Keratinocyte (primary cell): ENCODE results near the gene ISG20L2. TPM values are rescaled to one million over a fixed set of nuclear protein-coding genes. Genes with fewer than 3 reads are reported as not detected.

ENCODE experiments used
- DNase-seq: peaks from one replicate; pipeline ENCODE4 v3.0.0-alpha.2; 2011; ENCODE audit warnings: low read depth, missing footprints, low spot score
- FAIRE-seq: peaks from 2 replicates; lab custom pipeline; 2011; peaks lifted over from hg19 to GRCh38; lab: Jason Lieb, UNC
- H2AFZ ChIP-seq: 2 replicates; pipeline ENCODE4 v1.6.0; 2012; ENCODE audit warnings: low read length, control low read depth, inconsistent platforms; ENCODE audit not compliant: control insufficient read depth
- H3K27ac ChIP-seq: 2 replicates; pipeline ENCODE4 v1.5.1; 2011; ENCODE audit warnings: low read length; ENCODE audit not compliant: control insufficient read depth, insufficient read depth
- H3K27me3 ChIP-seq: 3 replicates; pipeline ENCODE4 v1.6.0; 2011; ENCODE audit warnings: low read length; ENCODE audit not compliant: control insufficient read depth, insufficient read depth; ENCODE audit errors: extremely low read depth
- H3K36me3 ChIP-seq, 2 experiments: 2 replicates in 1 of 2; 3 replicates in 1 of 2; pipeline ENCODE4 v1.5.1; 2011; ENCODE audit warnings: low read length in 2 of 2, mild to moderate bottlenecking in 1 of 2; ENCODE audit not compliant: control insufficient read depth in 2 of 2, insufficient read depth in 2 of 2; ENCODE audit errors: extremely low read depth in 1 of 2
- H3K4me1 ChIP-seq: 3 replicates; pipeline ENCODE4 v1.5.1; 2011; ENCODE audit warnings: low read length; ENCODE audit not compliant: control insufficient read depth, insufficient read depth; ENCODE audit errors: extremely low read depth
- H3K4me2 ChIP-seq: 3 replicates; pipeline ENCODE4 v1.6.0; 2011; ENCODE audit warnings: low read depth, low read length; ENCODE audit not compliant: control insufficient read depth, insufficient read depth; ENCODE audit errors: extremely low read depth
- H3K4me3 ChIP-seq, 3 experiments: fragments of 200-600 bp in 1 of 3; sonication (generic) in 1 of 3; 2 replicates in 2 of 3; 3 replicates in 1 of 3; pipeline ENCODE4 v1.5.1; 2011 to 2016; ENCODE audit warnings: low read length in 3 of 3, mild to moderate bottlenecking in 3 of 3, control low read depth in 2 of 3, inconsistent platforms in 1 of 3, low read depth in 1 of 3, mixed read lengths in 1 of 3, mixed run types in 1 of 3, moderate library complexity in 1 of 3; ENCODE audit not compliant: control insufficient read depth in 2 of 3, insufficient read depth in 2 of 3; ENCODE audit errors: extremely low read depth in 1 of 3
- H3K79me2 ChIP-seq: 2 replicates; pipeline ENCODE4 v1.6.0; 2012; ENCODE audit warnings: low read length; ENCODE audit not compliant: control insufficient read depth, insufficient read depth
- H3K9ac ChIP-seq: 3 replicates; pipeline ENCODE4 v1.6.0; 2011; ENCODE audit warnings: low read length; ENCODE audit not compliant: control insufficient read depth, insufficient read depth; ENCODE audit errors: extremely low read depth
- H3K9me1 ChIP-seq: 3 replicates; pipeline ENCODE4 v1.6.0; 2011; ENCODE audit warnings: low read length; ENCODE audit not compliant: control insufficient read depth, insufficient read depth; ENCODE audit errors: extremely low read depth
- H3K9me3 ChIP-seq: 2 replicates; pipeline ENCODE4 v1.5.1; 2012; ENCODE audit warnings: low read depth, low read length; ENCODE audit not compliant: control insufficient read depth
- H4K20me1 ChIP-seq: 3 replicates; pipeline ENCODE4 v1.6.0; 2011; ENCODE audit warnings: low read length; ENCODE audit not compliant: control insufficient read depth, insufficient read depth; ENCODE audit errors: extremely low read depth
- CTCF ChIP-seq, 3 experiments: IDR thresholded peaks in 1 of 3; conservative IDR thresholded peaks in 1 of 3; optimal IDR thresholded peaks in 1 of 3; 2 replicates in 2 of 3; 3 replicates in 1 of 3; pipeline versions ENCODE3 to v1.5.1; 2011; ENCODE audit warnings: low read length in 3 of 3, mild to moderate bottlenecking in 3 of 3, moderate library complexity in 2 of 3, control low read depth in 1 of 3, inconsistent platforms in 1 of 3; ENCODE audit not compliant: insufficient read depth in 2 of 3; ENCODE audit errors: extremely low read depth in 1 of 3
- EZH2 ChIP-seq: IDR thresholded peaks from one replicate; pipeline ENCODE4 v1.6.1; 2012; ENCODE audit warnings: inconsistent platforms, mild to moderate bottlenecking, low read length, moderate library complexity
- dilution Hi-C: fragments of 300-500 bp; cut with MboI; formaldehyde crosslinking; loops from one replicate; pipeline ENCODE4 v1.7.0; 2020; ENCODE audit warnings: low sequenced_read_pairs; ENCODE audit not compliant: extremely low pct_ligation_motif_present
- polyA plus RNA-seq, 5 experiments: library from polyadenylated mRNA; depleted of rRNA in 3 of 5; stranded (reverse) in 3 of 5; stranded (forward) in 1 of 5; unstranded in 1 of 5; fragments of >200 nt; gene quantifications; 1 replicate in 1 of 5; 2 replicates in 3 of 5; 3 replicates in 1 of 5; pipeline versions ENCODE4 v1.2.1 to v1.2.3, GENCODE V29; 2011 to 2012; ENCODE audit warnings: missing spikeins in 2 of 5, low read depth in 1 of 5, low replicate concordance in 1 of 5

Gene ISG20L2
- polyA plus RNA-seq, 1 donor (not counting 4 experiments of a cell fraction or from before 2014, with no cell fraction given), result 48.6 TPM

- H3K4me1 ChIP-seq, result peaks cover 45% of the 10 kb centered on the region
- no peaks in the 10 kb centered on the region for H3K27me3 ChIP-seq
- no peak overlapping the region for H3K9ac ChIP-seq
- peaks cover 65% of the 10 kb centered on the region for H3K79me2 ChIP-seq
- no peaks in the 10 kb centered on the region for H3K9me1 ChIP-seq
- TF ChIP-seq CTCF (optimal IDR thresholded peaks at IDR 0.05 in 1 of 3, IDR thresholded peaks at IDR 0.05 in 1 of 3, conservative IDR thresholded peaks at IDR 0.05 in 1 of 3; ENCODE audit: extremely low read depth in 1 of 3, insufficient read depth in 2 of 3, low read length in 3 of 3), result no peak
- TF ChIP-seq EZH2, result no peak
- FAIRE-seq (no peak), DNase-seq (no peak)
- H2AFZ ChIP-seq, result no peak overlapping the region
- no peak overlapping the region for H3K27ac ChIP-seq
- H3K36me3 ChIP-seq, result peaks cover 25 to 26% of the 10 kb centered on the region in 2 experiments
- no peaks in the 10 kb centered on the region for H4K20me1 ChIP-seq
- H3K4me3 ChIP-seq, result no peak overlapping the region
- H3K9me3 ChIP-seq, result no peaks in the 10 kb centered on the region
- dilution Hi-C loops, result no loop called here
- H3K4me2 ChIP-seq, result no peak overlapping the region
Observed at GRCh38 chr1:156744786-156745419, 16.3 kb upstream of the ISG20L2 start.

GRCh38 chr1:156744344-156744743 is 15.8 kb upstream of the ISG20L2 start:
- no peaks in the 10 kb centered on the region for H3K27me3 ChIP-seq
- FAIRE-seq (no peak), DNase-seq (no peak)
- TF ChIP-seq CTCF (optimal IDR thresholded peaks at IDR 0.05 in 1 of 3, IDR thresholded peaks at IDR 0.05 in 1 of 3, conservative IDR thresholded peaks at IDR 0.05 in 1 of 3; ENCODE audit: extremely low read depth in 1 of 3, insufficient read depth in 2 of 3, low read length in 3 of 3) (no peak), EZH2 (no peak)
- H4K20me1 ChIP-seq, result no peaks in the 10 kb centered on the region
- no peaks in the 10 kb centered on the region for H3K9me1 ChIP-seq
- peaks cover 64% of the 10 kb centered on the region for H3K79me2 ChIP-seq
- H3K9me3 ChIP-seq, result no peaks in the 10 kb centered on the region
- H3K4me2 ChIP-seq, result no peak overlapping the region
- dilution Hi-C loops, result no loop called here
- H3K4me1 ChIP-seq, result peaks cover 39% of the 10 kb centered on the region
- no peak overlapping the region for H3K9ac ChIP-seq
- H3K27ac ChIP-seq, result no peak overlapping the region
- H3K4me3 ChIP-seq, result no peak overlapping the region
- no peak overlapping the region for H2AFZ ChIP-seq
- H3K36me3 ChIP-seq, result peaks cover 20 to 25% of the 10 kb centered on the region in 2 experiments
